ENCODE measurements around the gene ANLN.

DNA sequence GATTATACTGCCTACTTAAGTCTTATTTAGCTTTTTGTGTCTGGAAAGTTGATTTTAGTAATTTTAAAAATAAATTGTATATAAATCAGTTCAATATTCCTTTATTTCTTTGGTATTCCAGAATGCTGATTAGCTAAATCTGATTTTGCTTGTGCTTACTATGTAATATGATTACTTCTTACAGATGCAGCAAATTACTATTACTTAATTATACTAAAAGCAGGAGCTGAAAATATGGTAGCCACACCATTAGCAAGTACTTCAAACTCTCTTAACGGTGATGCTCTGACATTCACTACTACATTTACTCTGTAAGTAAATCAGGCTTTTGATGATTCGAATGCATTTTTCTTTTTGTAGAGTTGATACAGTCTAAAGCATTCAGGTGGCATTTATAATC, 34.0 kb downstream of the ANLN start:
- TF ChIP-seq, protein P1, sequence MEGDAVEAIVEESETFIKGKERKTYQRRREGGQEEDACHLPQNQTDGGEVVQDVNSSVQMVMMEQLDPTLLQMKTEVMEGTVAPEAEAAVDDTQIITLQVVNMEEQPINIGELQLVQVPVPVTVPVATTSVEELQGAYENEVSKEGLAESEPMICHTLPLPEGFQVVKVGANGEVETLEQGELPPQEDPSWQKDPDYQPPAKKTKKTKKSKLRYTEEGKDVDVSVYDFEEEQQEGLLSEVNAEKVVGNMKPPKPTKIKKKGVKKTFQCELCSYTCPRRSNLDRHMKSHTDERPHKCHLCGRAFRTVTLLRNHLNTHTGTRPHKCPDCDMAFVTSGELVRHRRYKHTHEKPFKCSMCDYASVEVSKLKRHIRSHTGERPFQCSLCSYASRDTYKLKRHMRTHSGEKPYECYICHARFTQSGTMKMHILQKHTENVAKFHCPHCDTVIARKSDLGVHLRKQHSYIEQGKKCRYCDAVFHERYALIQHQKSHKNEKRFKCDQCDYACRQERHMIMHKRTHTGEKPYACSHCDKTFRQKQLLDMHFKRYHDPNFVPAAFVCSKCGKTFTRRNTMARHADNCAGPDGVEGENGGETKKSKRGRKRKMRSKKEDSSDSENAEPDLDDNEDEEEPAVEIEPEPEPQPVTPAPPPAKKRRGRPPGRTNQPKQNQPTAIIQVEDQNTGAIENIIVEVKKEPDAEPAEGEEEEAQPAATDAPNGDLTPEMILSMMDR (IDR thresholded peaks at IDR 0.05), result no peak
- TF ChIP-seq POLR2A (IDR thresholded peaks at IDR 0.05) (no peak), POLR2AphosphoS5 (IDR thresholded peaks at IDR 0.05) (no peak)
